ENCODE data around the gene MARCHF11.

Gene MARCHF11

GRCh38 chr5:16049761-16050160 lies 129.8 kb downstream of the MARCHF11 start:
- DNase-seq, result no peak

GRCh38 chr5:16048132-16048531 lies 131.5 kb downstream of the MARCHF11 start:
- DNase-seq, result no peak

GRCh38 chr5:16043349-16043965 lies 136.1 kb downstream of the MARCHF11 start:
- DNase-seq, result no peak

- DNase-seq, result no peak
Measured at GRCh38 chr5:16037121-16037845, 142.3 kb downstream of the MARCHF11 start.

- no peak for DNase-seq
Measured at GRCh38 chr5:16034319-16035001, 145.1 kb downstream of the MARCHF11 start.

GRCh38 chr5:16033187-16033925 lies 146.2 kb downstream of the MARCHF11 start:
- DNase-seq, result no peak

GRCh38 chr5:16028708-16029107 lies 150.9 kb downstream of the MARCHF11 start:
- no peak for DNase-seq

- no peak for DNase-seq
Measured at GRCh38 chr5:16025681-16026080, 153.9 kb downstream of the MARCHF11 start.

GRCh38 chr5:16018970-16019369 lies 160.6 kb downstream of the MARCHF11 start:
- DNase-seq, result no peak

GRCh38 chr5:16017720-16018119 lies 161.9 kb downstream of the MARCHF11 start:
- no peak for DNase-seq

All from stimulated activated CD8-positive, alpha-beta memory T cell treated with anti-CD3 and anti-CD28 coated beads, Interleukin-4, amount 100 ng/mL, for 48 hours (primary cell).